Chondrocyte (in vitro differentiated cells): Measurements from ENCODE around the gene C22orf39. TPM values are rescaled to one million over a fixed set of nuclear protein-coding genes. Genes with fewer than 3 reads are reported as not detected.

Experiments used
- DNase-seq: peaks from one replicate; pipeline ENCODE4 v3.0.0; 2021; ENCODE audit warnings: mixed read lengths, low spot score
- H3K27ac Mint-ChIP-seq: one replicate; pipeline ENCODE4 v1.8.0; 2021; ENCODE audit warnings: mild to moderate bottlenecking, moderate library complexity, mixed read lengths; ENCODE audit not compliant: unreplicated experiment
- H3K27me3 Mint-ChIP-seq: 2 replicates; pipeline ENCODE4 v1.8.0; 2021; ENCODE audit warnings: low read depth, mixed read lengths
- H3K36me3 Mint-ChIP-seq: 2 replicates; pipeline ENCODE4 v1.8.0; 2021; ENCODE audit warnings: low read depth, mixed read lengths
- H3K4me1 Mint-ChIP-seq: 2 replicates; pipeline ENCODE4 v1.8.0; 2021; ENCODE audit warnings: low read depth, mild to moderate bottlenecking, mixed read lengths
- H3K4me3 Mint-ChIP-seq: one replicate; pipeline ENCODE4 v1.8.0; 2021; ENCODE audit warnings: mild to moderate bottlenecking, moderate library complexity, mixed read lengths; ENCODE audit not compliant: unreplicated experiment
- H3K9me3 Mint-ChIP-seq: 2 replicates; pipeline ENCODE4 v1.8.0; 2021; ENCODE audit warnings: low read depth, mixed read lengths
- total RNA-seq: library from RNA; stranded (reverse); gene quantifications from 3 replicates; pipeline ENCODE4 v1.2.1, GENCODE V29; 2021
- TF ChIP-seq, protein P1 (sequence below): fragments of 200-600 bp; sonication (generic); IDR thresholded peaks from 2 replicates; pipeline ENCODE4 v1.5.0; 2021; ENCODE audit warnings: antibody characterized with exemption, mild to moderate bottlenecking, moderate library complexity

The C22orf39 gene
- total RNA-seq, 1 donor from 2014 or later = 18.4 TPM

DNA sequence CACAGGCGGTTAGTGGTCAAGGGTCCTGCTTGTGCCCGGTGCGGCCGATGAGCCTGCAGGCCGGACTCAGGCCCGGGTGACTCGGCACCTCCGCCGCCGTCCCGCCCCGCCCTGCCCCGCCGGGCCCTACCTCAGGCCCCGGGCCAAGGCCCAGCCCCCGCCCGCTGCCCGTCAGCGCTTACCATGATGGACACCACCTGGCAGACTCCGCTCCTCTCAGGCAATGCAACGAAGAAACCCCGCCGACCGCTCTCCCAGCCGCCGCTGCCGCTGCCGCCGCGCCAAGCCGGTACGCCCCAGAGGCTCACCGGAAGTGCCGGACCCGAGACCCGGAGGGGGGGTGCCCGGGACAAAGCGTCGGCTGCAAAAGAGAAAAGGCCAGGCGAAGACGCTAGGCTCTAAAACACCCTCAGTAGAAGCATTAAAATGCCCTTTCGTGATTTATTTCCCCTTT lies 31.4 kb upstream of the C22orf39 start, which contains the start of gene UFD1:
Gene UFD1 (minus strand): TSS at position 293 of the 454 bp plus-strand sequence. CDS start 108 bp downstream, at position 185.
- Mint-ChIP-seq H3K27ac (peak within 1 kb of the TSS; percentile 99), H3K4me3 (peak within 1 kb of the TSS; percentile 97), H3K4me1 (peaks cover 39% of the 10 kb centered on the region), H3K36me3 (peaks cover 5% of the 10 kb centered on the region), H3K9me3 (no peaks in the 10 kb centered on the region), H3K27me3 (no peaks in the 10 kb centered on the region)
- peak; percentile 97 for DNase-seq
- TF ChIP-seq, protein P1, sequence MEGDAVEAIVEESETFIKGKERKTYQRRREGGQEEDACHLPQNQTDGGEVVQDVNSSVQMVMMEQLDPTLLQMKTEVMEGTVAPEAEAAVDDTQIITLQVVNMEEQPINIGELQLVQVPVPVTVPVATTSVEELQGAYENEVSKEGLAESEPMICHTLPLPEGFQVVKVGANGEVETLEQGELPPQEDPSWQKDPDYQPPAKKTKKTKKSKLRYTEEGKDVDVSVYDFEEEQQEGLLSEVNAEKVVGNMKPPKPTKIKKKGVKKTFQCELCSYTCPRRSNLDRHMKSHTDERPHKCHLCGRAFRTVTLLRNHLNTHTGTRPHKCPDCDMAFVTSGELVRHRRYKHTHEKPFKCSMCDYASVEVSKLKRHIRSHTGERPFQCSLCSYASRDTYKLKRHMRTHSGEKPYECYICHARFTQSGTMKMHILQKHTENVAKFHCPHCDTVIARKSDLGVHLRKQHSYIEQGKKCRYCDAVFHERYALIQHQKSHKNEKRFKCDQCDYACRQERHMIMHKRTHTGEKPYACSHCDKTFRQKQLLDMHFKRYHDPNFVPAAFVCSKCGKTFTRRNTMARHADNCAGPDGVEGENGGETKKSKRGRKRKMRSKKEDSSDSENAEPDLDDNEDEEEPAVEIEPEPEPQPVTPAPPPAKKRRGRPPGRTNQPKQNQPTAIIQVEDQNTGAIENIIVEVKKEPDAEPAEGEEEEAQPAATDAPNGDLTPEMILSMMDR = no peak

DNA sequence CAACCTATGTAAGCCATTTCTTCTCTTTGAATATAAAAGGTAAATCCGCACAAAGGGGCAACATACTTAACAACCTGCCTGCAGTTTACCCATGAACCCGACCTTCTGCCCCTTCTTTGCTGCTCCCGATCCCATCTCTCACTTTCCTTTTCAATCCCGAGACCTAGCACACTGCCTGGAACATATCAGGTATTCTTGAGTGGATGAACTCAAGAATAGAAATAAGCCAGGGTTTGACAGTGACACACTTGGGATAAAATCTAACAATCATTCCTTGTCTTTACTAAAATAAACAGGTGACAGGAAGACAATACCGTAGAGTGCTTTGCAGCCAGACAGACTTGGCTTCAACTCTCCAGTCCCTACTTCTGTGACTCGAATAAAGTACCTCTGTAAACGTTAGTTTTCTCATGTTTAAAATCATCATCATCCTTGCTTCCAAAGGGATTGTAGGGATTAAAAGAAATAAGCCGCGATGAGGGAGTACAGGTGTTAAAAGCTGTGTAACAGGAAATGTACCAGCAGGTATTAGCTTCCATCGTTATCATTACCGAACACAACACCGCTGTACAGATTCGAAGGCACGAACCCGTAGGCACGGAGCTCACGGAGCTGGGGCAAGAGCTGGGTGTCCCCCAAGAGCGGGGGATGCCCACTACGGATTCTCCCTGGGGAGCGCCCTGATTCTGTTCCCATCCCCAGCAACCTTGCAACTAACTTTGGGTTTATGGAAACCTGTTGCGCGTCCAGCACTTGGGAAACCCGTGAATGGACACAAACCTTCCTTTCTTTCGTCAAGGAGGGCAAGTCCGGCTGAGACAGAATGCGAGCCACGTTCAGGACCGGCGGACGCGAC lies 30.8 kb upstream of the C22orf39 start:
- no peak for DNase-seq
- H3K4me1 Mint-ChIP-seq = peaks cover 39% of the 10 kb centered on the region
- peak overlapping the region; percentile 97 for H3K4me3 Mint-ChIP-seq
- no peaks in the 10 kb centered on the region for H3K27me3 Mint-ChIP-seq
- H3K9me3 Mint-ChIP-seq = no peaks in the 10 kb centered on the region
- H3K36me3 Mint-ChIP-seq = peaks cover 8% of the 10 kb centered on the region
- TF ChIP-seq, protein P1 = no peak
- H3K27ac Mint-ChIP-seq = peak overlapping the region; percentile 99

DNA sequence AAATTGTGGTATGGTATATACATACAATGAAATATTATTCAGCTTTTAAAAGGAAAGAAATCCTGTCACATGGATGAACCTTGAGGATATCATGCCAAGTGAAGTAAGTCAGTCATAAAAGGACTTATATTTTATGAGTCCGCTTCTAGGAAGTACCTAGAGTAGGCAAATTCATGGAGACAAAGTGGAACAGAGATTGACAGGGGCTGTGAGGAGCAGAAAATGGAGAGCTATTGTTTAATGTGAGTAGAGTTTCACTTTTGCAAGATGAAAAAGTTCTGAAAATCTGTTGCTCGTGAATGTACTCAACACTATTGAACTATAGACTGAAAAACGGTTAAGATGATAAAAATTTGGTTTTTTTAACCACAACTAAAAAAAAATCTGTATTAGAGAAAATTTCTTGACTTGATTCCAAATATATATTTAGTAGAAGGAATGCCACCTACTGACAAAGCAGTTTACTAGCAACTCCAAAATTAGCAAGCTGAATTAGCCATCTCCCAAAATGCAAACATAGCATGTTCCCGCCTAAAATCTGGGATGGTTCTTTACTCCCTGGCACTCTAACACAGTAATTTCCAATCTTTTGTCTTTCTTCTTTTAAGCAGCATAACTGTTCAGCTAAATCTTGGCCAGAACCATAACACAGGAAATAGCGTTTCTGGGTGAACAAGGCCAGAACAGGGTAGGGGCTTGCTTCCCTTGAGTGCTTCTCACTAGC lies 30.0 kb upstream of the C22orf39 start:
- peaks cover 10% of the 10 kb centered on the region for H3K36me3 Mint-ChIP-seq
- TF ChIP-seq, protein P1 = peak; percentile 73
- no peaks in the 10 kb centered on the region for H3K9me3 Mint-ChIP-seq
- no peak for DNase-seq
- H3K27me3 Mint-ChIP-seq = no peaks in the 10 kb centered on the region
- H3K27ac Mint-ChIP-seq = peak overlapping the region; percentile 99
- H3K4me1 Mint-ChIP-seq = peaks cover 39% of the 10 kb centered on the region
- H3K4me3 Mint-ChIP-seq = peak overlapping the region; percentile 97

DNA sequence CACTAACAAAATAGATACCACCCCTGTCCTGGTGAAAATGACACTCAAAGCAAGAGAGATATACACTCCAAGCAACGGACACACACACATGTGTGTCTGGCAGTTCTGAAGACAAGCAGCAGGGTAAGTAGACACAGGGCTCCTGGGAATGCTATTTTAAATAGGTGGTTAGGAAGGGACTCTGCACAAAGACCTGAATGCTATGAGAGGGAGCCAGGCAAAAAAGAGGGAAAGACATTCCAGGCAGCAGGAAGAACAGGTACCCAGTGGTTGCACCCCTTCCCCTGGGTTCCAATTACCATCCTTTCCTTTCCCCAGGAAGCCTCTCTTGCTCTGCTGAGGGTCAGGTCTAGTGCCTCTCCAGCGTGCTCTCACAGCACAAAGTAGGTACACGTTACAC lies 28.5 kb upstream of the C22orf39 start:
- DNase-seq = no peak
- Mint-ChIP-seq H3K4me3 (no peak overlapping the region), H3K4me1 (peaks cover 39% of the 10 kb centered on the region), H3K27ac (no peak overlapping the region), H3K27me3 (no peaks in the 10 kb centered on the region), H3K36me3 (peaks cover 16% of the 10 kb centered on the region), H3K9me3 (no peaks in the 10 kb centered on the region)
- TF ChIP-seq, protein P1 = no peak

DNA sequence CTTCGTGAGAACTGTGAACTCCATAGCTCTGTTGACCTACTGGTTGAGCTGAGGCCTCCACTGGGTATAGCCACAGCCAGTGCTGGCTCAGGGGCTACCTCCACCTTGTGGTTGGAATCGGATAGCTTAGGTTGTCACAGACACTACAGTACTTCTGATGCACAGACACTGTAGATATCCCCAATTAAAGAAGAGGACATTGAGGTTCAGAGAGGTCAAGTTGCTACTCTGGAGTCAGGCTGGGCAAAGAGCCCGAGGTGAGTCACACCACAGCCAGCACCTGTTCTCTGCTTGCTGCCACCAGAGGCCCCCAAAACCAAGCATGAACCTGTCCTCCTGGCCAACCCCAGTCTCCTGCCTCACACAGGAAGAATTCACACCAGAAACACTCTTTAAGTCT lies 26.1 kb upstream of the C22orf39 start:
- H3K27me3 Mint-ChIP-seq = no peaks in the 10 kb centered on the region
- no peak overlapping the region for H3K27ac Mint-ChIP-seq
- TF ChIP-seq, protein P1 = no peak
- DNase-seq = no peak
- H3K4me1 Mint-ChIP-seq = peaks cover 24% of the 10 kb centered on the region
- H3K36me3 Mint-ChIP-seq = peaks cover 30% of the 10 kb centered on the region
- no peaks in the 10 kb centered on the region for H3K9me3 Mint-ChIP-seq
- no peak overlapping the region for H3K4me3 Mint-ChIP-seq
